Measurements from ENCODE around the gene RIC8B. TPM values are rescaled to one million over a fixed set of nuclear protein-coding genes. Genes with fewer than 3 reads are reported as not detected.

RIC8B gene
- total and polyA plus RNA-seq, 2 of the 8 experiments (the other 6 are each of a cell fraction or from before 2014, with no cell fraction given), result 8.2 to 25.3 TPM

DNA sequence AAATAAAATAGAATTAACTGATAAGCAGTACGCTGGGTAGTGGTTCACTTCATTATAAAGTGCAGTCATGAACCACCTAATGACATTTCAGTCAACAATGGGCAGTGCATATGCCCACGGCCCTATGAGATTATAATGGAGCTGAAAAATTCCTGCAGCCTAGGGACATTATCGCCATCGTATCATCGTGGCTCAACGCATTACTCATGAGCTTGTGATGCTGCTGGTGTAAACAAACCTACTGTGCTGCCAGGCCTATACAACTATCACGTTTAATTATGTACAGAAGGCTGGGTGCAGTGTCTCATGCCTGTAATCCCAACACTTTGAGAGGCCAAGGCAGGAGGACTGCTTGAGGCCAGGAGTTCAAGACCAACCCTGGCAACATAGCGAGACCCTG is 119.0 kb downstream of the RIC8B start:
- Histone ChIP-seq H3K14ac (ENCODE audit: insufficient read length) (no peak overlapping the region), H4K91ac (replicated peaks; ENCODE audit: insufficient read length, low read length) (no peak overlapping the region), H2BK15ac (ENCODE audit: low read length) (no peak overlapping the region), H3K27ac (ENCODE audit: low read depth, low read length) (no peak overlapping the region), H3K9ac (replicated peaks in 1 of 4; ENCODE audit: extremely low read depth in 1 of 4, low read depth in 3 of 4, low read length in 3 of 4) (no peak overlapping the region), H3K4me1 (replicated peaks in 1 of 4; ENCODE audit: control insufficient read depth in 3 of 4, insufficient read depth in 4 of 4, low read length in 3 of 4) (peaks cover 0 to 2% (median 0%) of the 10 kb centered on the region in 4 experiments; a peak in 1 of 7 replicates), H4K8ac (ENCODE audit: extremely low read depth, insufficient read depth, low read length) (no peak overlapping the region), H3K4me2 (ENCODE audit: insufficient read depth in 1 of 2, low read depth in 2 of 2, low read length in 2 of 2) (no peak overlapping the region), H2BK20ac (ENCODE audit: low read length) (no peak overlapping the region), H2BK12ac (ENCODE audit: low read depth, low read length) (no peak overlapping the region), H3K27me3 (replicated peaks in 1 of 4; ENCODE audit: control insufficient read depth in 3 of 4, extremely low read depth in 1 of 4, insufficient read depth in 3 of 4, low read length in 3 of 4) (no peaks in the 10 kb centered on the region), H3K36me3 (ENCODE audit: control insufficient read depth in 2 of 4, insufficient read depth in 4 of 4, low read length in 3 of 4) (peaks cover 0 to 5% (median 0%) of the 10 kb centered on the region in 4 experiments; a peak in 1 of 8 replicates), H4K5ac (ENCODE audit: insufficient read length, low read depth, low read length) (no peak overlapping the region), H3K18ac (ENCODE audit: extremely low read depth, low read length) (no peak overlapping the region), H4K20me1 (replicated peaks in 1 of 2; ENCODE audit: control insufficient read depth in 1 of 2, insufficient read depth in 2 of 2, low read length in 2 of 2) (no peaks in the 10 kb centered on the region), H3K4ac (replicated peaks; ENCODE audit: insufficient read length, low read depth, low read length) (no peak overlapping the region), H3K79me1 (ENCODE audit: low read depth, low read length) (no peaks in the 10 kb centered on the region), H3K9me3 (ENCODE audit: insufficient read depth in 2 of 2, low read depth in 1 of 2, low read length in 1 of 2) (no peaks in the 10 kb centered on the region), H2AK5ac (ENCODE audit: low read depth, low read length) (no peak overlapping the region), H2BK120ac (replicated peaks; ENCODE audit: low read depth, low read length) (no peak overlapping the region), H2BK5ac (ENCODE audit: low read depth, low read length) (no peak overlapping the region), H3K79me2 (ENCODE audit: control insufficient read depth in 1 of 2, insufficient read depth in 2 of 2, low read length in 2 of 2) (no peaks in the 10 kb centered on the region), H3K23me2 (ENCODE audit: low read depth, low read length) (no peaks in the 10 kb centered on the region), H2AFZ (ENCODE audit: low read length) (no peak overlapping the region), H3K56ac (replicated peaks; ENCODE audit: insufficient read length, low read depth, low read length) (no peak overlapping the region), H3K23ac (ENCODE audit: insufficient read length) (no peak overlapping the region), H3K4me3 (ENCODE audit: extremely low read depth in 1 of 4, insufficient read depth in 2 of 4, low read depth in 3 of 4, low read length in 4 of 4) (no peak overlapping the region)
- DNase-seq (ENCODE audit: low read depth in 1 of 2, low spot score in 2 of 2), result no peak
- TF ChIP-seq YY1 (IDR thresholded peaks at IDR 0.05; ENCODE audit: low read depth, low read length), result no peak
- no peak for TF ChIP-seq SP2 (IDR thresholded peaks at IDR 0.05; ENCODE audit: low read length)
- TF ChIP-seq, protein P1, sequence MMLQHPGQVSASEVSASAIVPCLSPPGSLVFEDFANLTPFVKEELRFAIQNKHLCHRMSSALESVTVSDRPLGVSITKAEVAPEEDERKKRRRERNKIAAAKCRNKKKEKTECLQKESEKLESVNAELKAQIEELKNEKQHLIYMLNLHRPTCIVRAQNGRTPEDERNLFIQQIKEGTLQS (IDR thresholded peaks at IDR 0.05; ENCODE audit: insufficient read depth, low read depth, low read length), result no peak
- no peak for TF ChIP-seq KDM4A (IDR thresholded peaks at IDR 0.05; ENCODE audit: low read depth, low read length, severe bottlenecking)
- no peak for TF ChIP-seq JUND (IDR thresholded peaks at IDR 0.05; ENCODE audit: low read length)
- TF ChIP-seq, protein P2, sequence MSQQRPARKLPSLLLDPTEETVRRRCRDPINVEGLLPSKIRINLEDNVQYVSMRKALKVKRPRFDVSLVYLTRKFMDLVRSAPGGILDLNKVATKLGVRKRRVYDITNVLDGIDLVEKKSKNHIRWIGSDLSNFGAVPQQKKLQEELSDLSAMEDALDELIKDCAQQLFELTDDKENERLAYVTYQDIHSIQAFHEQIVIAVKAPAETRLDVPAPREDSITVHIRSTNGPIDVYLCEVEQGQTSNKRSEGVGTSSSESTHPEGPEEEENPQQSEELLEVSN (IDR thresholded peaks at IDR 0.05), result no peak
- no peak for TF ChIP-seq TEAD4 (IDR thresholded peaks at IDR 0.05; ENCODE audit: low read depth, low read length)
- no peak for TF ChIP-seq GABPA (IDR thresholded peaks at IDR 0.05; ENCODE audit: borderline replicate concordance, insufficient read depth, low read length)
- TF ChIP-seq SP1 (IDR thresholded peaks at IDR 0.05; ENCODE audit: low read depth, low read length), result no peak
- CTCF ChIA-PET (ENCODE audit: partially characterized antibody), result interaction anchor here (0.9 to 3.2 kb wide), 3 partner anchors 9 to 170 kb away, joined by 3 to 15 read pairs (median 6); no protein-coding TSS in a partner anchor
- POLR2A ChIA-PET (ENCODE audit: partially characterized antibody), result no interaction called here
- no peak for FAIRE-seq
- 92% methylated on average over 8 of the region's 8 CpGs; no CpG with 5 or more reads in 1 of the 2 experiments for WGBS, 2 experiments (ENCODE audit: extremely low coverage in 1 of 2, insufficient coverage in 1 of 2, insufficient read length in 1 of 2, insufficient replicate concordance in 2 of 2, low coverage in 1 of 2, low lambda C conversion rate in 2 of 2, missing lambda C conversion rate in 1 of 2)
